NCI-H187 treated with DMSO at 0.1 percent for 48 hours (cell line): Measurements from ENCODE around the gene GLIS1.

Experiments
- DNase-seq: peaks from one replicate; lab custom pipeline; 2025; lab: John Stamatoyannopoulos, UW

The GLIS1 gene

GRCh38 chr1:53616511-53616910 lies 122.5 kb downstream of the GLIS1 start:
- DNase-seq = no peak

- no peak for DNase-seq
These were observed 123.9 kb downstream of the GLIS1 start for GRCh38 chr1:53615101-53615500.

GRCh38 chr1:53614231-53615021 lies 124.5 kb downstream of the GLIS1 start:
- no peak for DNase-seq

- DNase-seq = no peak
These were observed 130.3 kb downstream of the GLIS1 start for GRCh38 chr1:53608676-53609075.

- no peak for DNase-seq
These were observed 130.9 kb downstream of the GLIS1 start for GRCh38 chr1:53608071-53608470.

- DNase-seq = no peak
These were observed 132.3 kb downstream of the GLIS1 start for GRCh38 chr1:53606651-53607051.

- no peak for DNase-seq
These were observed 132.8 kb downstream of the GLIS1 start for GRCh38 chr1:53606197-53606596.

- no peak for DNase-seq
These were observed 133.8 kb downstream of the GLIS1 start for GRCh38 chr1:53605181-53605580.

GRCh38 chr1:53604291-53604919 lies 134.6 kb downstream of the GLIS1 start:
- DNase-seq = no peak

- DNase-seq = no peak
These were observed 135.5 kb downstream of the GLIS1 start for GRCh38 chr1:53603431-53603830.

GRCh38 chr1:53601867-53602775 lies 136.8 kb downstream of the GLIS1 start:
- DNase-seq = no peak

- no peak for DNase-seq
These were observed 137.8 kb downstream of the GLIS1 start for GRCh38 chr1:53601031-53601745.

- DNase-seq = no peak
These were observed 138.4 kb downstream of the GLIS1 start for GRCh38 chr1:53600561-53600960.

GRCh38 chr1:53600001-53600400 lies 139.0 kb downstream of the GLIS1 start:
- no peak for DNase-seq

GRCh38 chr1:53599481-53599880 lies 139.5 kb downstream of the GLIS1 start:
- DNase-seq = no peak

- no peak for DNase-seq
These were observed 140.0 kb downstream of the GLIS1 start for GRCh38 chr1:53598966-53599365.

GRCh38 chr1:53595906-53596305 lies 143.1 kb downstream of the GLIS1 start:
- DNase-seq = no peak

GRCh38 chr1:53594391-53595180 lies 144.4 kb downstream of the GLIS1 start:
- DNase-seq = no peak

GRCh38 chr1:53593758-53594380 lies 145.1 kb downstream of the GLIS1 start:
- DNase-seq = no peak

GRCh38 chr1:53592985-53593757 lies 145.8 kb downstream of the GLIS1 start:
- DNase-seq = no peak
